A549 treated with Hydrocortisone at 1 μM for 4 hours (cell line): ENCODE measurements around the gene INF2. TPM values are rescaled to one million over a fixed set of nuclear protein-coding genes. Genes with fewer than 3 reads are reported as not detected.

ENCODE experiments used
- total RNA-seq: library from RNA; stranded (reverse); fragments of 200-300 nt; extraction: Qiagen RNA extraction; gene quantifications from 5 replicates; pipeline ENCODE4 v1.2.3, GENCODE V29; 2022

INF2 gene
- 89.2 to 127 TPM (median 116 TPM) in 5 replicates for total RNA-seq

GRCh38 chr14:104689109-104689880 is at the start of gene INF2:
Gene INF2, plus strand, starts transcription at chr14:104689618. Its CDS starts 11,748 bp downstream, at chr14:104701366.

DNA sequence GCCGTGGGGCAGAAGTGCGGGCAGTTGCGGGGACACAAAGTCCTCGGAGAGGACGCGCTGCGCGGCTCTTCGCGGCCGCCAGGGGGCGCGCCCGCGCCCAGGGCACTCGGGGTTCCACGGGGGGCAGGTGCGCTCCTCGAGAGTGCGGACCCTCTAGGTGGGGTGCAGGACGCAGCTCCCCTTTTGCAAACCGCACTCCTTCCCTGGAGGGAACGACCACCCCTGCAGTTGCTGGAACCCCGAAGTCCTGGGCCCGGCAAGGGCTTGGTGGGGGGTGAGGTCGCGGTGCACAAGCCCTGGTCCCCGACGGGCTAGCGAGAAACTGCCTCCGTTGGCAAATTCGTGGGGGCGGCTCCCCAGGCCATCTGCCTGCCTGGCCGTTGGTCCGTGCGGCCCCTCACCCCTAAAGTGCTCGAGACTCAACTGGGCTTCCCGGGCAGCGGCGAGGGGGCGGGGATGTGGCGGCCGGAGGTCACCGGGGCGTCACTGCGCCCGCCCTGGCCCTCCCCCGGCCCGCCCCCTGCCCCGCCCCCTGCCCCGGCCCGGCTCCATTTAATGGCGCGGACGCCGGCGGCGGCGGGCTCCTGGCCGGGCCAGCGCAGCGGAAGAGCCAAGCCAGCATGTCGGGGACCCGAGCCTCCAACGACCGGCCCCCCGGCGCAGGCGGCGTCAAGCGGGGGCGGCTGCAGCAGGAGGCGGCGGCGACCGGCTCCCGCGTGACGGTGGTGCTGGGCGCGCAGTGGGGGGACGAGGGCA is 34.4 kb downstream of the INF2 start, which contains the start of gene ADSS1:
TSS of gene ADSS1 (plus strand) at position 579 of the 756 bp plus-strand sequence. CDS start at position 621, 42 bp downstream.

GRCh38 chr14:104752735-104753527 is 63.5 kb downstream of the INF2 start, which contains the start of gene SIVA1:
Gene SIVA1, plus strand, starts transcription at chr14:104753147. Its CDS starts 55 bp downstream, at chr14:104753202.

Other genes starting within 250 kb of the INF2 start
- gene C14orf180, start 109.9 kb upstream of the INF2 start, total RNA-seq, result not detected in 5 replicates
- 0.10 to 0.43 TPM (median 0.35 TPM) in 5 replicates for gene TMEM179, start 84.8 kb upstream of the INF2 start, total RNA-seq
- gene ADSS1, start 34.6 kb downstream of the INF2 start, total RNA-seq, result 5.8 to 7.2 TPM (median 6.3 TPM) in 5 replicates
- 136 to 204 TPM (median 193 TPM) in 5 replicates for gene SIVA1, start 63.5 kb downstream of the INF2 start, total RNA-seq
- 90.9 to 107 TPM (median 100 TPM) in 5 replicates for gene AKT1, start 106.1 kb downstream of the INF2 start, total RNA-seq
- 2.5 to 3.3 TPM (median 2.8 TPM) in 5 replicates for gene ZBTB42, start 111.5 kb downstream of the INF2 start, total RNA-seq
- gene CEP170B, start 175.7 kb downstream of the INF2 start, total RNA-seq, result 21.6 to 26.6 TPM (median 22.6 TPM) in 5 replicates
- gene PLD4, start 235.3 kb downstream of the INF2 start, total RNA-seq, result 0.05 to 0.13 TPM (median 0.05 TPM) in 4 of 5 replicates, not detected in the other